Measurements from ENCODE around the gene EPB42.
"Not testable (repeated sequence)": the region's sequence is repeated elsewhere in the genome, so short reads cannot be mapped to it uniquely, and the experiment has no call there.

The EPB42 gene

GRCh38 chr15:43185157-43186002 is 35.4 kb downstream of the EPB42 start, which contains the start of gene CCNDBP1:
Gene CCNDBP1, plus strand, starts transcription at chr15:43185403. Its CDS starts 96 bp downstream, at chr15:43185499.
- peak; percentile 95 for DNase-seq (ENCODE audit: low spot score)

DNA sequence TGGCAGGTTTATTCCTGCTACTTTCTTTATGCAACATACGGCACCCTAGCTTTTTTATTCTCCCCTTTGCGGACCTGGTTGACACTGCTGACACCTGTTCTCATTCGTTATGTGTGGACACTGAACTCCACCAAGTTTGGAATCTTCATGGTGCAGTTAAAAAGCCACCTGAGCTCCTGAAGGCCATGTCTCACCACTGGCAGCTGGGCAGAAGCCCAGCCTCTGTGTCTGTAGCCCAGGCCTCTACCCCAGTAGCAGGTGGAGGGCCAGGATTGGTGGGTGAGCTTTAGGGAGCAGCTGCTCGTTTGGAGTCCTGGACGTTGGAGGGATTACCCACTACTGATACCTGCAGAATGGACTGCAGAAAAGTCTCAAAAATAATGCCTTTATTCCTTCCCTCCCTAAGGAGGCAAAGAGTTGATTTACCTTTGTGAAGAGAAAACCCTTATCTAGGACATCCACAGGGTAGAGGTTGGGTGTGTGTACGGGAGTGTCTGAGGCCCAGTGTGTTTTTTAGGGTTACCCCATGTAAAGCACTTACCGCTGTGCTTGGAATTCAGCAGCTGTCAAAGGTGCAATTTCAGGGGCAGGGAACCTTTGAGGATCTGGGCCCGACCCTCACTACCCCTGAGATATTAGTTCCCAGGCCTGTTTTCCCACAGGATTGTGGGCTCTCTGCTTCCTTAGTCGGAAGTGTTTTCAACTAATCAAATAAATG is 36.3 kb downstream of the EPB42 start:
- DNase-seq (ENCODE audit: low spot score), result no peak

DNA sequence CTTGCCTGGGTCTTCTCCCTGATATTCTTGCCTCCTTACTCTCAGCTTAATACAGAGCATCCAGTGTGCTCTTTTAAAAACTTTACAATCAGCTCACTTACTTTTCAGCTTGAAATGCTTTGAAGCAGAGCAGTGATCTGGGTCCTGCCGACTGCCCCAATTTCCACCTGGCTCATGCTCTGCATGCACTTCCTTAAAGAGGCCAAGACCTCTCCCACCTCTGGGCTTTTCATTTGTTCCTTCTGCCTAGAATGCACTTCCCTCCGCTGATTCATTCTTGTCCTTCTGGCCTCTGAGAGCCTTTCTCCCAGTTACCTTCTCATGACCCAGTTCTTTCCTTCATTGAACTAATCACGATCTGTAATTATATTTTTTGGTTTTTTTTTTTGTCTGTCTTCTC is 37.5 kb downstream of the EPB42 start:
- DNase-seq (ENCODE audit: low spot score), result no peak

DNA sequence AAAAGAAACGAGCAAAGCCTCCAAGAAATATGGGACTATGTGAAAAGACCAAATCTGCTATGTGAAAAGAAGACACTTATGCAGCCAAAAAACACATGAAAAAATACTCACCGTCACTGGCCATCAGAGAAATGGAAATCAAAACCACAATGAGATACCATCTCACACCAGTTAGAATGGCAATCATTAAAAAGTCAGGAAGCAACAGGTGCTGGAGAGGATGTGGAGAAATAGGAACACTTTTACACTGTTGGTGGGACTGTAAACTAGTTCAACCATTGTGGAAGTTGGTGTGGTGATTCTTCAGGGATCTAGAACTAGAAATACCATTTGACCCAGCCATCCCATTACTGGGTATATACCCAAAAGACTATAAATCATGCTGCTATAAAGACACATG is 43.7 kb downstream of the EPB42 start:
- not testable (repeated sequence) for DNase-seq (ENCODE audit: low spot score)

DNA sequence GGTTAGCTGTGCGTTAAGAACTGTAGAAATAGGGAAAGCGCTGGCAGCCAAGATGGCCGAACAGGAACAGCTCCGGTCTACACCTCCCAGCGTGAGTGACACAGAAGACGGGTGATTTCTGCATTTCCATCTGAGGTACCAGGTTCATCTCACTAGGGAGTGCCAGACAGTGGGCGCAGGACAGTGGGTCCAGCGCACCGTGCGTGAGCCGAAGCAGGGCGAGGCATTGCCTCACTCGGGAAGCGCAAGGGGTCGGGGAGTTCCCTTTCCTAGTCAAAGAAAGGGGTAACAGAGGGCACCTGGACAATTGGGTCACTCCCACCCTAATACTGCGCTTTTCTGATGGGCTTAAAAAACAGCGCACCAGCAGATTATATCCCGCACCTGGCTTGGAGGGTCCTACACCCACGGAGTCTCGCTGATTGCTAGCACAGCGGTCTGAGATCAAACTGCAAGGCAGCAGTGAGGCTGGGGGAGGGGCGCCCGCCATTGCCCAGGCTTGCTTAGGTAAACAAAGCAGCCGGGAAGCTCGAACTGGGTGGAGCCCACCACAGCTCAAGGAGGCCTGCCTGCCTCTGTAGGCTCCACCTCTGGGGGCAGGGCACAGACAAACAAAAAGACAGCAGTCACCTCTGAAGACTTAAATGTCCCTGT is 45.0 kb downstream of the EPB42 start:
- not testable (repeated sequence) for DNase-seq (ENCODE audit: low spot score)

GRCh38 chr15:43169888-43170287 is 50.9 kb downstream of the EPB42 start:
- no peak for DNase-seq (ENCODE audit: low spot score)

DNA sequence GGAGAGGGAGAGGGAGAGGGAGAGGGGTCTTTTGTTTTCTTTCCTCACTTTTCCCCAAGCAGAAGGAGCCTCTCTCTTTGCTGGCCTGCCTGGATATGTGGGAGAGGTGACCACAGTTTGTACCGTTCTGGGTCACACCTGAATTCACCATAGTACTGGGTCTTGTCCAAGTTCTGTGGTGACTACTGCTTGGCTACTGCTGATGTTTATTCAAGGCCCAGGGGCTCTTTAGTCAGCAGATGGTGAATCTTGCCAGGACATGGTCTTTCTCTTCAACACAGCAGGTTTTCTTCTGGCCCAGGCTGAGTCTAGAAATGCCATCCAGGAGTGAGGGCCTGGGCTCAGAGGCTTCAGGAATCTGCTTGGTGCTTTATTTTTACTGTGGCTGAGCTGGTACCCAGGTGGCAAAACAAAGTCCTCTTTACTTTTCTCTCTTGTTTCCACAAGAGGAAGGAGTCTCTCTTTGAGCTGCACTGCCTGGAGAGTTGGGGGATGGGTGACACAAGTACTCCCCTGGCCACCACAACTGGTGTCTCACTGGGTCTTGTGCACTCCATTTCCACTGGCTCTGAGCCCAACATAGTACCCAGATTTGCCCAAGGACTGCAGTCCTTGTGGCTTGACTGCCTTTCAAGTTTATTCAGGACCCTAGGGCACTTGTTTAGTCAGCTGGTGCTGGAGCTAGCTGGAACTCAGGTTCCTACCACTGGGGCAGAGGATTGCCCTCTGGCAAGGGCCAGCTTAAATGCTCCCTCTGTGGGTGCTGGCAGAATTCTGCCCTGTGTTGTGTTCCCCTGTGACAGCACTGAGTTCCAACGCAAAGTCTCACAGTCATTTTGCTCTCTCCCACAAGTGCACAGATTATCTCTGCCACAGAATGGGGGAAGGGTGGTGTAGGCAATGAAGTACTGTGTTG is 52.4 kb downstream of the EPB42 start:
- no peak for DNase-seq (ENCODE audit: low spot score)

DNA sequence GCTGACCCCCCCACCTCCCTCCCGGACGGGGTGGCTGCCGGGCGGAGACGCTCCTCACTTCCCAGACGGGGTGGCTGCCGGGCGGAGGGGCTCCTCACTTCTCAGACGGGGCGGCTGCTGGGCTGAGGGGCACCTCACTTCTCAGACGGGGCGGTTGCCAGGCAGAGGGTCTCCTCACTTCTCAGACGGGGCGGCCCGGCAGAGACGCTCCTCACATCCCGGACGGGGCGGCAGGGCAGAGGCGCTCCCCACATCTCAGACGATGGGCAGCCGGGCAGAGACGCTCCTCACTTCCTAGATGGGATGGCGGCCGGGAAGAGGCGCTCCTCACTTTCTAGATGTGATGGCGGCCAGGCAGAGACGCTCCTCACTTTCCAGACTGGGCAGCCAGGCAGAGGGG is 53.6 kb downstream of the EPB42 start:
- not testable (repeated sequence) for DNase-seq (ENCODE audit: low spot score)

- no peak for DNase-seq (ENCODE audit: low spot score)
These were observed 55.0 kb downstream of the EPB42 start for GRCh38 chr15:43165801-43166325.

GRCh38 chr15:43153269-43153668 is 67.5 kb downstream of the EPB42 start:
- DNase-seq (ENCODE audit: low spot score), result no peak

GRCh38 chr15:43151688-43152087 is 69.1 kb downstream of the EPB42 start:
- no peak for DNase-seq (ENCODE audit: low spot score)

DNA sequence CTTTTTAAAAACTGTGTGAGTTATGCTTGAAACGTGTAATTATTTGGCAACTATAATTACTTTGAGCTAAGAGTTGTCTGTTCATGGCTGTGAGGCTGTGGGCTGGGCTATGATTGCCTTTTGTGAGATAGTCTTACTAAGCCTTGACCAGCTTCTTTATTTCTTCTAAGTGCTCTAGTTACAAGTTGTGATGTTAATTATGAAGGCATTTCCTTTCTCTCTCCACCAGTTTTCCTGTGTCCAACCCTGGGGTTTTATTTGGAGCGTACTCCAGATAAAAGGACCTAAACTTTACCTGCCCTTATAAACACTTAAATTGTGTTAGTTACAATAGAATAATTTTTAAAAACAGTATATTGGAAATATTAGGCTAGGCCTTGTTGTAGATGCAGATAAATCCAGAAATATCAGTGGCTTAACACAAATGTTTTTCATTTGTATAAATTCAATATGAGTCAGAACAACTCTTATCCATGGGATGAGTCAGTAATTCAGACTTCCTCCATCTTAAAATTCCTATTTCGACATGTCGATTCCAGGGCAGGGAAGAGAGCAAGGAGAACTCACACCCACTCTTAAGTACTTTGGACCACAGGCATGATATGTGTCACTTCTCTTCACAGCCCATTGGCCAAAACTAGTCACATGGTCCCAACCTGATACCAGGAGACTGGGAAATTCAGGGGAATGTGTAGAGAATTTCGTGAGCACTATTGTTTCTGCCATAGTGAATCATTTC is 70.5 kb downstream of the EPB42 start:
- no peak for DNase-seq (ENCODE audit: low spot score)

Measured in D341Med (cell line).